Endothelial cell of umbilical vein (primary cell): ENCODE results near the gene ZNF214. TPM values are rescaled to one million over a fixed set of nuclear protein-coding genes. Genes with fewer than 3 reads are reported as not detected.
A peak's percentile ranks its signal among the peaks of the same experiment; 100 is the strongest.

Experiments
- BruUV-seq: library from RNA; stranded (reverse); fragments of 400-500 nt; replicated peaks from 2 replicates; lab custom pipeline; 2021; lab: Mats Ljungman, UMichigan
- CTCF ChIA-PET: fragments of 300-600, 350-600 bp; sonication (Branson Sonifier 250); formaldehyde crosslinking; loops from one replicate; lab custom pipeline; 2021; ENCODE audit warnings: antibody characterized with exemption, inconsistent platforms; lab: Charles Lee
- POLR2A ChIA-PET: fragments of 300-600, 350-600 bp; sonication (Branson Sonifier 250); formaldehyde crosslinking; loops from one replicate; lab custom pipeline; 2021; ENCODE audit warnings: antibody characterized with exemption, inconsistent platforms; lab: Charles Lee
- DNase-seq: peaks from one replicate; pipeline ENCODE4 v3.0.0-alpha.2; 2011; ENCODE audit warnings: low read depth, low spot score
- FAIRE-seq: peaks from 2 replicates; lab custom pipeline; 2011; peaks lifted over from hg19 to GRCh38; lab: Jason Lieb, UNC
- H2AFZ ChIP-seq: 2 replicates; pipeline ENCODE4 v1.6.0; 2012; ENCODE audit warnings: low read depth, low read length, control low read depth, inconsistent platforms
- H3K27ac ChIP-seq: 2 replicates; pipeline ENCODE4 v1.5.1; 2011; ENCODE audit warnings: low read depth, mild to moderate bottlenecking, control low read depth, low read length, moderate library complexity; ENCODE audit not compliant: insufficient read depth
- H3K27me3 ChIP-seq, 2 experiments: 2 replicates each; pipeline versions ENCODE4 v1.6.0 to v1.6.1; 2011; ENCODE audit warnings: low read length in 2 of 2, mixed read lengths in 1 of 2; ENCODE audit not compliant: control insufficient read depth in 2 of 2, insufficient read depth in 2 of 2
- H3K36me3 ChIP-seq, 2 experiments: 2 replicates in 1 of 2; 3 replicates in 1 of 2; pipeline ENCODE4 v1.5.1; 2011; ENCODE audit warnings: low read length in 2 of 2, mild to moderate bottlenecking in 1 of 2, moderate library complexity in 1 of 2; ENCODE audit not compliant: control insufficient read depth in 2 of 2, insufficient read depth in 2 of 2; ENCODE audit errors: extremely low read depth in 1 of 2
- H3K4me1 ChIP-seq: 3 replicates; pipeline ENCODE4 v1.5.1; 2011; ENCODE audit warnings: mild to moderate bottlenecking, low read length; ENCODE audit not compliant: control insufficient read depth, insufficient read depth; ENCODE audit errors: extremely low read depth
- H3K4me2 ChIP-seq: 2 replicates; pipeline ENCODE4 v1.6.1; 2011; ENCODE audit warnings: low read length, control low read depth, mixed read lengths; ENCODE audit not compliant: insufficient read depth
- H3K4me3 ChIP-seq, 3 experiments: fragments of 200-600 bp in 1 of 3; sonication (generic), shearing (Covaris generic) in 1 of 3; replicated peaks in 1 of 3; 2 replicates each; pipeline ENCODE4 v1.5.1; 2011 to 2016; ENCODE audit warnings: control low read depth in 3 of 3, low read length in 3 of 3, mild to moderate bottlenecking in 2 of 3, inconsistent platforms in 1 of 3, low read depth in 1 of 3, moderate library complexity in 1 of 3; ENCODE audit not compliant: insufficient read depth in 1 of 3
- H3K79me2 ChIP-seq: 2 replicates; pipeline ENCODE4 v1.6.0; 2012; ENCODE audit warnings: low read length, inconsistent platforms; ENCODE audit not compliant: control insufficient read depth, insufficient read depth
- H3K9ac ChIP-seq: replicated peaks from 2 replicates; pipeline ENCODE3; 2011; ENCODE audit warnings: low read length, control low read depth; ENCODE audit not compliant: insufficient read depth; ENCODE audit errors: extremely low read depth
- H3K9me1 ChIP-seq: replicated peaks from 3 replicates; pipeline ENCODE4 v1.6.0; 2011; ENCODE audit warnings: mild to moderate bottlenecking, low read length; ENCODE audit not compliant: control insufficient read depth, insufficient read depth; ENCODE audit errors: extremely low read depth
- H3K9me3 ChIP-seq: replicated peaks from 2 replicates; pipeline ENCODE4 v1.5.1; 2012; ENCODE audit warnings: low read length, inconsistent platforms; ENCODE audit not compliant: control insufficient read depth, insufficient read depth
- H4K20me1 ChIP-seq: replicated peaks from 2 replicates; pipeline ENCODE3; 2011; ENCODE audit warnings: mild to moderate bottlenecking, low read length; ENCODE audit not compliant: control insufficient read depth, insufficient read depth; ENCODE audit errors: extremely low read depth
- EZH2 ChIP-seq: IDR thresholded peaks from 2 replicates; pipeline ENCODE4 v1.6.1; 2012; ENCODE audit warnings: borderline replicate concordance, low read depth, mild to moderate bottlenecking, moderate library complexity, low read length, inconsistent platforms; ENCODE audit not compliant: severe bottlenecking
- FOS ChIP-seq: IDR thresholded peaks from 2 replicates; pipeline ENCODE4 v1.6.1; 2011; ENCODE audit warnings: mild to moderate bottlenecking, low read length, moderate library complexity, borderline replicate concordance; ENCODE audit not compliant: insufficient read depth
- GATA2 ChIP-seq: IDR thresholded peaks from 2 replicates; pipeline ENCODE4 v1.7.0; 2011; ENCODE audit warnings: low read depth, mild to moderate bottlenecking, moderate library complexity, mixed read lengths, low read length; ENCODE audit not compliant: insufficient read length, insufficient read depth
- JUN ChIP-seq: IDR thresholded peaks from 2 replicates; pipeline ENCODE4 v1.6.1; 2011; ENCODE audit warnings: borderline replicate concordance, low read depth; ENCODE audit not compliant: insufficient read length, insufficient read depth
- MYC ChIP-seq: IDR thresholded peaks from one replicate; pipeline ENCODE4 v1.6.1; 2011; ENCODE audit warnings: mild to moderate bottlenecking, low read depth, low read length
- POLR2AphosphoS5 ChIP-seq: IDR thresholded peaks from 2 replicates; pipeline ENCODE4 v1.6.1; 2012; ENCODE audit warnings: low read depth, mild to moderate bottlenecking, control low read depth, low read length, moderate library complexity; ENCODE audit not compliant: insufficient read depth
- dilution Hi-C: fragments of 300-500 bp; cut with MboI; formaldehyde crosslinking; loops from one replicate; pipeline ENCODE4 v1.15.0; 2019; ENCODE audit warnings: low sequenced_read_pairs; ENCODE audit not compliant: extremely low pct_ligation_motif_present
- intact Hi-C: fragments of 100-400 bp; cut with micrococcal nuclease; formaldehyde crosslinking; loops from one replicate; pipeline ENCODE4 v1.10.0; 2022
- polyA plus RNA-seq, 4 experiments: library from polyadenylated mRNA; depleted of rRNA in 3 of 4; stranded (reverse) in 3 of 4; unstranded in 1 of 4; fragments of >200 nt; gene quantifications; 2 replicates each; pipeline versions ENCODE4 v1.2.1 to v1.2.3, GENCODE V29; 2011 to 2012; ENCODE audit warnings: missing spikeins in 1 of 4
- total RNA-seq: library from RNA; stranded (reverse); gene quantifications from 2 replicates; pipeline ENCODE4 v1.2.3, GENCODE V29; 2021

ZNF214 gene
- total and polyA plus RNA-seq, 2 donors (not counting 3 experiments of a cell fraction or from before 2014, with no cell fraction given): 0.94 to 1.7 TPM

- Histone ChIP-seq H3K9me1 (no peaks in the 10 kb centered on the region), H3K4me3 (no peak overlapping the region), H3K9ac (no peak overlapping the region), H3K27ac (peak overlapping the region; percentile 32), H3K79me2 (no peaks in the 10 kb centered on the region), H3K9me3 (no peaks in the 10 kb centered on the region), H3K36me3 (no peaks in the 10 kb centered on the region), H3K4me2 (no peak overlapping the region), H3K27me3 (no peaks in the 10 kb centered on the region), H3K4me1 (peaks cover 4% of the 10 kb centered on the region), H4K20me1 (no peaks in the 10 kb centered on the region), H2AFZ (peak overlapping the region; percentile 72)
- ChIA-PET CTCF (interaction anchor here (1.2 kb wide), 1 partner anchor 52 kb away, joined by 3 read pairs; no protein-coding TSS in a partner anchor), POLR2A (no interaction called here)
- FAIRE-seq: no peak
- dilution Hi-C loops (no loop called here), intact Hi-C loops (no loop called here)
- DNase-seq: peak; percentile 70
- no TSS peak for BruUV-seq
- TF ChIP-seq JUN (no peak), FOS (peak; percentile 23), POLR2AphosphoS5 (no peak)
Measured at GRCh38 chr11:7046474-7047175, 26.5 kb upstream of the ZNF214 start.

- Histone ChIP-seq H3K4me3 (no peak overlapping the region), H3K79me2 (no peaks in the 10 kb centered on the region), H3K4me1 (no peaks in the 10 kb centered on the region), H3K4me2 (no peak overlapping the region), H3K9me3 (no peaks in the 10 kb centered on the region), H3K9ac (no peak overlapping the region), H2AFZ (no peak overlapping the region), H3K27ac (no peak overlapping the region), H4K20me1 (no peaks in the 10 kb centered on the region), H3K27me3 (no peaks in the 10 kb centered on the region), H3K9me1 (no peaks in the 10 kb centered on the region), H3K36me3 (no peaks in the 10 kb centered on the region)
- no peak for DNase-seq
- dilution Hi-C loops: no loop called here
- intact Hi-C loops: no loop called here
- no TSS peak for BruUV-seq
- FAIRE-seq: no peak
- ChIA-PET POLR2A (no interaction called here), CTCF (no interaction called here)
- TF ChIP-seq MYC (no peak), EZH2 (no peak), GATA2 (no peak), POLR2AphosphoS5 (no peak), JUN (no peak)
Measured at GRCh38 chr11:7034019-7034418, 13.9 kb upstream of the ZNF214 start.
